DND-41 (cell line): ENCODE results near the gene OR2T2.
"Not testable (repeated sequence)": the region's sequence is repeated elsewhere in the genome, so short reads cannot be mapped to it uniquely, and the experiment has no call there.

Source experiments
- EZH2 ChIP-seq: IDR thresholded peaks from 3 replicates; pipeline ENCODE4 v1.6.1; 2012; ENCODE audit warnings: borderline replicate concordance, low read depth, mild to moderate bottlenecking, moderate library complexity, low read length, inconsistent platforms; ENCODE audit not compliant: severe bottlenecking
- TF ChIP-seq, protein P1 (sequence below): IDR thresholded peaks from 2 replicates; pipeline ENCODE4 v1.5.1; 2012; ENCODE audit warnings: borderline replicate concordance, low read length, moderate library complexity, mild to moderate bottlenecking; ENCODE audit not compliant: poor library complexity, severe bottlenecking; ENCODE audit errors: extremely low read depth

DNA sequence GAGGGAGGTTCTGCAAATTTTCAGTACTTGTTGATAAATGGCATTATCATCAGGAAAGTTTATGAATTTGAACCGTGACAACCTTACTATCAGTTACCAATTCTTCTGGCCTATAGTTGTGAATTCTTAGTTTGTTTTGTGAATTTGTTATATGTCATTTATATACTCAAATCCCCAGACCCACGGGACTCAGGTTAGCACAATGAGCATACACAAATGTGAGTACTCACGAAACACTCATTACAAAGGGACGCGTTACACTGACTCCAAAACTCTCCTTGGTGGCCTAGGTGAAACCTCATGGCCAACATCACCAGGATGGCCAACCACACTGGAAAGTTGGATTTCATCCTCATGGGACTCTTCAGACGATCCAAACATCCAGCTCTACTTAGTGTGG lies 42.9 kb downstream of the OR2T2 start, which contains the start of gene OR2T5:
- TF ChIP-seq, protein P1, sequence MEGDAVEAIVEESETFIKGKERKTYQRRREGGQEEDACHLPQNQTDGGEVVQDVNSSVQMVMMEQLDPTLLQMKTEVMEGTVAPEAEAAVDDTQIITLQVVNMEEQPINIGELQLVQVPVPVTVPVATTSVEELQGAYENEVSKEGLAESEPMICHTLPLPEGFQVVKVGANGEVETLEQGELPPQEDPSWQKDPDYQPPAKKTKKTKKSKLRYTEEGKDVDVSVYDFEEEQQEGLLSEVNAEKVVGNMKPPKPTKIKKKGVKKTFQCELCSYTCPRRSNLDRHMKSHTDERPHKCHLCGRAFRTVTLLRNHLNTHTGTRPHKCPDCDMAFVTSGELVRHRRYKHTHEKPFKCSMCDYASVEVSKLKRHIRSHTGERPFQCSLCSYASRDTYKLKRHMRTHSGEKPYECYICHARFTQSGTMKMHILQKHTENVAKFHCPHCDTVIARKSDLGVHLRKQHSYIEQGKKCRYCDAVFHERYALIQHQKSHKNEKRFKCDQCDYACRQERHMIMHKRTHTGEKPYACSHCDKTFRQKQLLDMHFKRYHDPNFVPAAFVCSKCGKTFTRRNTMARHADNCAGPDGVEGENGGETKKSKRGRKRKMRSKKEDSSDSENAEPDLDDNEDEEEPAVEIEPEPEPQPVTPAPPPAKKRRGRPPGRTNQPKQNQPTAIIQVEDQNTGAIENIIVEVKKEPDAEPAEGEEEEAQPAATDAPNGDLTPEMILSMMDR: not testable (repeated sequence)
- TF ChIP-seq EZH2: not testable (repeated sequence)
